ENCODE measurements around the gene GSTO1.

Gene GSTO1

DNA sequence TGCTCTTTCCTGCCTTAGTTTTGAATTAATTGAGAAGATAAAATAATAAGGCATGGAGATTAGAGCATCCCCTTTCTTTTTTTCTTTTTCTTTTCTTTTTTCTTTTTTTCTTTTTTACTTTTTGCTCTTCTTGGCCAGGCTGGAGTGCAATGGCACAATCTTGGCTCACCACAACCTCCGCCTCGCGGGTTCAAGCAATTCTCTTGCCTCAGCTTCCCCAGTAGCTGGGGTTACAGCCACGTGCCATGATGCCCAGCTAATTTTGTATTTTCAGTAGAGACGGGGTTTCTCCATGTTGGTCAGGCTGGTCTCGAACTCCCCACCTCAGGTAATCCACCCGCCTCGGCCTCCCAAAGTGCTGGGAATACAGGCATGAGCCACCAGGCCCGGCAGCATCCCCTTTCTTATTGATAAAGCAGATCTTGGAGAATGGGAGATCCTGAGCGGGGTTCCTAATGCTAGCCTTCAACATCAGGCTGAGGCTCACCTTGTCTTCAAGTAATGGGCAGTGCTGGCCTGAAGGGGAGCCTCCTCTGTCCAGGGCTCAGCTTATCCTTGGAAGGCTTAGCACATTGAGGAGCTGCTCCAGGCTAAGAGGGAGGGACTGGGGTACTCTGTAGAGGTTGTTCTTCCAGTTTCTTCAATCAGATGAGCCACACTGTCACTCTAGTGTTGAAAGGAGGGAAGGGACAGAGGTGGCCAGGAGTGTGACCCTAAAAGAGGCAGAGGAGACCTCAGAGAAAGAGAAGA is 42.2 kb downstream of the GSTO1 start:
- no peak overlapping the region for H3K4me3 ChIP-seq (ENCODE audit: low read length)
- TF ChIP-seq, protein P1, sequence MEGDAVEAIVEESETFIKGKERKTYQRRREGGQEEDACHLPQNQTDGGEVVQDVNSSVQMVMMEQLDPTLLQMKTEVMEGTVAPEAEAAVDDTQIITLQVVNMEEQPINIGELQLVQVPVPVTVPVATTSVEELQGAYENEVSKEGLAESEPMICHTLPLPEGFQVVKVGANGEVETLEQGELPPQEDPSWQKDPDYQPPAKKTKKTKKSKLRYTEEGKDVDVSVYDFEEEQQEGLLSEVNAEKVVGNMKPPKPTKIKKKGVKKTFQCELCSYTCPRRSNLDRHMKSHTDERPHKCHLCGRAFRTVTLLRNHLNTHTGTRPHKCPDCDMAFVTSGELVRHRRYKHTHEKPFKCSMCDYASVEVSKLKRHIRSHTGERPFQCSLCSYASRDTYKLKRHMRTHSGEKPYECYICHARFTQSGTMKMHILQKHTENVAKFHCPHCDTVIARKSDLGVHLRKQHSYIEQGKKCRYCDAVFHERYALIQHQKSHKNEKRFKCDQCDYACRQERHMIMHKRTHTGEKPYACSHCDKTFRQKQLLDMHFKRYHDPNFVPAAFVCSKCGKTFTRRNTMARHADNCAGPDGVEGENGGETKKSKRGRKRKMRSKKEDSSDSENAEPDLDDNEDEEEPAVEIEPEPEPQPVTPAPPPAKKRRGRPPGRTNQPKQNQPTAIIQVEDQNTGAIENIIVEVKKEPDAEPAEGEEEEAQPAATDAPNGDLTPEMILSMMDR (IDR thresholded peaks at IDR 0.05; ENCODE audit: insufficient read depth, low read depth, low read length, missing control alignments), result no peak
- no peak for DNase-seq (ENCODE audit: low read depth)

DNA sequence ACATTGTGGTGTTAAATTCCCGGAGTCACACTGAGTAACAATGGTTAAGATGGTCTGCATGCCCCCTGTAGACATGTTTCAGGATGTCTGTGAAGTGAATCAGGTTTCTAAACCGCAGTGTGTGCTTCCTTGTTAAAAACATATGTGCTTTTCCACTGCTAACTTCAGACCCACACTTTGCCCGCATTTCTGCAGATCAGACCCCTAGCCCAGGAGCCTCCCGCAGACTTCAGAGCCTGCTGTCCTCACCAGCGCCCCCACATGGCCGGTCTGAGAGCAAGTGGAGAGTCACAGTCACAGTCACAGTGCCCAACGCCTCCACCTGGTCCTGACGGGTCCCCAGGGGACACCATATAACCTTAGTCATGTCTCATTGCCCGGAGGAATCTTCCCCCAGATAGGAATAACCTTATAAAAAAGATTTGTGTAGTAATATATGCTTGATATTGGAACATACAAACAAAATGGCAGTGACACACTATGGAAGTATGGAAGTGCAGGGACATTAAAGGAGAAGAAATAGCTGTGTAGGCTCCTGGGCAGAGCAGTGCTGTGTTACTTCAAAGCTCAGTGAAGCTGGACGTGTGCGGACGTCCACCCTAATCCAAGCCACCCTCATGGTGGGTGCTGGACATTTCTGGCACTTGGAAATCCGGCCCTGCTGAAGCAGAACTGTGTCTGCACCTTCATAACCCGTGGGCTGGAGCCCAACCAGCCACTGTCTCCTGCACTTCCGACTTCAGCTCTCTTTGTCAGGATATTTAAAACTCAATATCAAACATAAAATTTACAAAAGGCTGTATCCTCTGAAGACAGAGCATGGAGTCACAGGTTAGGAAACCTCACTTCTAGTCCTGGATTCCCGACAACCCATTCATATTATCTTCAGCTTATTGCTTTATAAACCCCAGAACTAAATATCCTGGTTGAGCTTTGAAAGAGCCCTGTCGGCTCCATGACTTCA is 43.3 kb downstream of the GSTO1 start:
- TF ChIP-seq, protein P1 (IDR thresholded peaks at IDR 0.05; ENCODE audit: insufficient read depth, low read depth, low read length, missing control alignments), result peak; percentile 54
- H3K4me3 ChIP-seq (ENCODE audit: low read length), result no peak overlapping the region
- no peak for DNase-seq (ENCODE audit: low read depth)

DNA sequence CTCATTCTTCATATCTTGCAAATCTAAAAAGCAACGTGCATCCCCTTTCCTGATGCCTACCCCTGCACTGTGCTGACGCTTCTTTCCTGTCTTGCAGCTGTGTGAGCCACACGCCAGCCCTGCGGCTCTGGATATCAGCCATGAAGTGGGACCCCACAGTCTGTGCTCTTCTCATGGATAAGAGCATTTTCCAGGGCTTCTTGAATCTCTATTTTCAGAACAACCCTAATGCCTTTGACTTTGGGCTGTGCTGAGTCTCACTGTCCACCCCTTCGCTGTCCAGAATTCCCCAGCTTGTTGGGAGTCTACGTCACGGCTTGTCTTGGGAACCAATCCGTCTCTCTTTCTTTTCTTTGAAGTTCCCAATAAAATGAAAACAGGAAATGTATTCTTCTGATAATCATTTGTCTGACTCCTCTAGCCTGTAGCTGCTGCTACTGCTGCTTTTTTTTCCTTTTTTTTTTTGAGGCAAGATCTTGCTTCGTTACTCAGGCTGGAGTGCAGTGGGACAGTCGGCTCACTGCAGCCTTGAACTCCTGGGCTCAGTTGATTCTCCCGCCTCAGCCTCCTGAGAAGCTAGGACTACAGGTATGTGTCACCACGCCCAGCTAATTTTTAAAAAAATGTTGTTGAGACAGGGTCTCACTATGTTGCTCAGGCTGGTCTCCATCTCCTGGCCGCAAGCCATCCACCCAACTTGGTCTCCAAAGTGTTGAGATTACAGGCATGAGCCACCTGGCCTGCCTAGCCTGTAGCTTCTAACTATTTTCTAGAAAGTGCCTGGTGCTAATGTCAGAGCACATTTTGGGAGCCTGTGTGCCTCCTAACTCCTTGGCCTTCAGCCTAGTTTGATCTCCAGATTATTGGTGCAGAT is 44.6 kb downstream of the GSTO1 start:
- DNase-seq (ENCODE audit: low read depth), result no peak
- no peak overlapping the region for H3K4me3 ChIP-seq (ENCODE audit: low read length)

DNA sequence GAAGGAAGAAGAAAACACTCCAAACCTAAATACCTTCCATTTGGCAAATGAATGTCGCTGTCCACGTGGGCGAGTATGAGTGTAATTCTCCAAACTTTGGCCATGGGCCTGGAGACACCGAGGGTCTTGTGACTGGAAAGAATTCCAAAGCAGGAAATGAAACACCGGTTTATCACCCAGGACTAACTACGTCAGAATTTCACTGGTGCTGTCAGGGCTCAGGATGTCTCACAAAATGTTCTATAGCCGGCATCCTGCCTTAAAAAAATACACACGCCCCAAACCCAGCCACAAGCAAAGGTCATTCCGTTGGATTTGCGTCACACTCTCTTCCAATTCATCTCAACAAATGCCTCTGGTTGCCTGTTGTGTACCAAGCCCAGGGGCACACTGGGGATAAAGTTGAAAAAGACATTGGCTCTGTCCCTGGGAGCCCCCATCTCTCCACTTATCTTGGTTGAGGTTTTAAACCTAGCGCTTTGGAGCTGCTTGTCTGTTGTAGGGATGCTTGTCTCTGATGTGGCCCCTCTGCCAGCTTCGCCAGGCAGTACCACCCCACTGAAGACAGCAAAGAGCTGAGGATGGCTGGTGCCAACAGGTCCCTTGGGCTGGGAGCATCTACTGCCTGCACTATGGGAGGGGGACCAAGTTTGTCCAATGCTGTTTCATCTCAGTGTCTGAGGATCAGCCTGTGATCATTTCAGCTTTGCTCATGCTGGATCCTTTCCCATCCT is 45.5 kb downstream of the GSTO1 start:
- no peak for DNase-seq (ENCODE audit: low read depth)
- TF ChIP-seq, protein P1 (IDR thresholded peaks at IDR 0.05; ENCODE audit: insufficient read depth, low read depth, low read length, missing control alignments), result no peak
- H3K4me3 ChIP-seq (ENCODE audit: low read length), result no peak overlapping the region

More for the DNA sequence above, 44.6 kb downstream of the GSTO1 start:
- TF ChIP-seq, protein P1 (IDR thresholded peaks at IDR 0.05; ENCODE audit: insufficient read depth, low read depth, low read length, missing control alignments), result no peak

DNA sequence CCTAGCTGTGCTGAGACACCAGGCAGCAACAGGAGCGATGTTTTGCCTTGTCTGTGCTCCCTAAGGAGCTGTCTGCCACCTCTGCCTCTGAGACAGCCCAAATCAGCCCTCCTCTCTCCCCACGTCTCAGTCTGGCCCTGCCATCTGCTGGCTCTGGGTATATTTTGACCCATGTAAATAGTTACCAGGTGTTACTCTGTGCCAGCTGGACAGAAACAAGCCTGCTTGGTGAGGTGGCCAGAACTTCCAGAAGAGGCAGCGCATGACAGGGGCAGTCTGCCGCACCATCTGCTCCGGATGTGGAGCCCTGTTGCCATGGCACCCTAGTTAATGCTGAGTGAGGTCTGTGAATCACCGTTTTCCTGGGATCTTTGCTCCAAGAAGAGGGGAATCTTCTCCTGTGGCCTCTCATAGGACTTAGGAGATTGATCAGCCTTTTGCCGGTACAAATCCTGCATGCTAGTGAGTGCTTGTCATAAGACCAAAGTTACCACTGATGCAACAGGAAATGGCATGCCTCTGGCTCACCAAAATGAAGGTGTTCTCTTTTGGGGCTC is 46.1 kb downstream of the GSTO1 start:
- no peak overlapping the region for H3K4me3 ChIP-seq (ENCODE audit: low read length)
- TF ChIP-seq, protein P1 (IDR thresholded peaks at IDR 0.05; ENCODE audit: insufficient read depth, low read depth, low read length, missing control alignments), result no peak
- peak; percentile 89 for DNase-seq (ENCODE audit: low read depth)
